Measurements from ENCODE around the gene IL5RA. TPM values are rescaled to one million over a fixed set of nuclear protein-coding genes. Genes with fewer than 3 reads are reported as not detected.

The IL5RA gene
- total and polyA plus RNA-seq, 2 experiments from 2014 or later = 1.5 TPM; not detected in 1

- 51% methylated on average over 4 of the region's 4 CpGs for WGBS (ENCODE audit: low lambda C conversion rate, missing lambda C conversion rate)
- H3K36me3 ChIP-seq (replicated peaks; ENCODE audit: insufficient read depth, low read depth) = no peaks in the 10 kb centered on the region
- H3K4me3 ChIP-seq = no peak overlapping the region
- H3K4me2 ChIP-seq = no peak overlapping the region
- H3K4me1 ChIP-seq (ENCODE audit: insufficient read depth) = no peaks in the 10 kb centered on the region
- H3K9me2 ChIP-seq (replicated peaks; ENCODE audit: insufficient read depth) = no peaks in the 10 kb centered on the region
- no peaks in the 10 kb centered on the region for H3K9me3 ChIP-seq (ENCODE audit: low read depth)
- no peaks in the 10 kb centered on the region for H4K20me1 ChIP-seq (ENCODE audit: insufficient read depth, poor library complexity, severe bottlenecking)
- H3K79me2 ChIP-seq = no peaks in the 10 kb centered on the region
- H2AFZ ChIP-seq = no peak overlapping the region
- DNase-seq (ENCODE audit: low spot score) = no peak
- H3K27me3 ChIP-seq = no peaks in the 10 kb centered on the region
- TF ChIP-seq EZH2phosphoT487 (IDR thresholded peaks at IDR 0.05; ENCODE audit: low read depth, severe bottlenecking, unreplicated experiment) (no peak), EZH2 (IDR thresholded peaks at IDR 0.05; ENCODE audit: borderline replicate concordance) (no peak)
- TF ChIP-seq, protein P1, sequence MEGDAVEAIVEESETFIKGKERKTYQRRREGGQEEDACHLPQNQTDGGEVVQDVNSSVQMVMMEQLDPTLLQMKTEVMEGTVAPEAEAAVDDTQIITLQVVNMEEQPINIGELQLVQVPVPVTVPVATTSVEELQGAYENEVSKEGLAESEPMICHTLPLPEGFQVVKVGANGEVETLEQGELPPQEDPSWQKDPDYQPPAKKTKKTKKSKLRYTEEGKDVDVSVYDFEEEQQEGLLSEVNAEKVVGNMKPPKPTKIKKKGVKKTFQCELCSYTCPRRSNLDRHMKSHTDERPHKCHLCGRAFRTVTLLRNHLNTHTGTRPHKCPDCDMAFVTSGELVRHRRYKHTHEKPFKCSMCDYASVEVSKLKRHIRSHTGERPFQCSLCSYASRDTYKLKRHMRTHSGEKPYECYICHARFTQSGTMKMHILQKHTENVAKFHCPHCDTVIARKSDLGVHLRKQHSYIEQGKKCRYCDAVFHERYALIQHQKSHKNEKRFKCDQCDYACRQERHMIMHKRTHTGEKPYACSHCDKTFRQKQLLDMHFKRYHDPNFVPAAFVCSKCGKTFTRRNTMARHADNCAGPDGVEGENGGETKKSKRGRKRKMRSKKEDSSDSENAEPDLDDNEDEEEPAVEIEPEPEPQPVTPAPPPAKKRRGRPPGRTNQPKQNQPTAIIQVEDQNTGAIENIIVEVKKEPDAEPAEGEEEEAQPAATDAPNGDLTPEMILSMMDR (IDR thresholded peaks at IDR 0.05; ENCODE audit: poor library complexity) = no peak
- no peak overlapping the region for H3K27ac ChIP-seq
Observed at GRCh38 chr3:3064297-3064696, 45.9 kb downstream of the IL5RA start.

GRCh38 chr3:3059645-3060044, 50.5 kb downstream of the IL5RA start:
- no peaks in the 10 kb centered on the region for H3K79me2 ChIP-seq
- no peak overlapping the region for H3K4me2 ChIP-seq
- H3K27me3 ChIP-seq = no peaks in the 10 kb centered on the region
- no peaks in the 10 kb centered on the region for H3K9me2 ChIP-seq (replicated peaks; ENCODE audit: insufficient read depth)
- no peak for TF ChIP-seq EZH2phosphoT487 (IDR thresholded peaks at IDR 0.05; ENCODE audit: low read depth, severe bottlenecking, unreplicated experiment)
- TF ChIP-seq, protein P1 (IDR thresholded peaks at IDR 0.05; ENCODE audit: poor library complexity) = no peak
- TF ChIP-seq EZH2 (IDR thresholded peaks at IDR 0.05; ENCODE audit: borderline replicate concordance) = no peak
- no peak overlapping the region for H3K27ac ChIP-seq
- WGBS (ENCODE audit: low lambda C conversion rate, missing lambda C conversion rate) = 78% methylated on average over 1 of the region's 1 CpG
- no peaks in the 10 kb centered on the region for H3K9me3 ChIP-seq (ENCODE audit: low read depth)
- H2AFZ ChIP-seq = no peak overlapping the region
- no peak for DNase-seq (ENCODE audit: low spot score)
- H3K4me1 ChIP-seq (ENCODE audit: insufficient read depth) = no peaks in the 10 kb centered on the region
- H3K36me3 ChIP-seq (replicated peaks; ENCODE audit: insufficient read depth, low read depth) = no peaks in the 10 kb centered on the region
- no peak overlapping the region for H3K4me3 ChIP-seq
- H4K20me1 ChIP-seq (ENCODE audit: insufficient read depth, poor library complexity, severe bottlenecking) = no peaks in the 10 kb centered on the region

DNA sequence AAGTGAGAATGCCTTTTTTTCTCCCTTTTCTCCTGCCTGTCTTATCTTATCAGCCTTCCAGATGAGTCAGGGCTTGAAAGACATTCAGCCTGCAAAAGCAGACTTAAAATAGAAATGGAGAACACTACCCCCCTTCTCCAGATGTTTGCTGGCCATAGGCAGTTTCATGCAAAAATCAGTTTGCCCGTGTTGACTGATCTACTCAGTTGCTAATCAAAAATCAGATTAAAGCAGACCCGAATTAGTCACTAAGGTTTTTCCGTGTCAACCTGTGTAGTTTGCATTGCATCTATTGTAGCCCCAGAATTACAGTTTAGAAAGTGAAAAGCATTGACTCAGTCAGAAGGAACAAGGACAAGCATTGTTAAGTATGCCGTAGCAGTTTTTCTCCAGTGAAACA, 56.2 kb downstream of the IL5RA start:
- H3K79me2 ChIP-seq = no peaks in the 10 kb centered on the region
- TF ChIP-seq, protein P1 (IDR thresholded peaks at IDR 0.05; ENCODE audit: poor library complexity) = no peak
- TF ChIP-seq EZH2 (IDR thresholded peaks at IDR 0.05; ENCODE audit: borderline replicate concordance) (no peak), EZH2phosphoT487 (IDR thresholded peaks at IDR 0.05; ENCODE audit: low read depth, severe bottlenecking, unreplicated experiment) (no peak)
- no peaks in the 10 kb centered on the region for H3K27me3 ChIP-seq
- no peak overlapping the region for H3K4me3 ChIP-seq
- DNase-seq (ENCODE audit: low spot score) = peak; percentile 42
- no peaks in the 10 kb centered on the region for H3K9me3 ChIP-seq (ENCODE audit: low read depth)
- no peak overlapping the region for H2AFZ ChIP-seq
- no peaks in the 10 kb centered on the region for H4K20me1 ChIP-seq (ENCODE audit: insufficient read depth, poor library complexity, severe bottlenecking)
- peak overlapping the region; percentile 50 for H3K4me2 ChIP-seq
- H3K27ac ChIP-seq = no peak overlapping the region
- 15% methylated on average over 4 of the region's 4 CpGs for WGBS (ENCODE audit: low lambda C conversion rate, missing lambda C conversion rate)
- H3K4me1 ChIP-seq (ENCODE audit: insufficient read depth) = peaks cover 5% of the 10 kb centered on the region
- no peaks in the 10 kb centered on the region for H3K9me2 ChIP-seq (replicated peaks; ENCODE audit: insufficient read depth)
- H3K36me3 ChIP-seq (replicated peaks; ENCODE audit: insufficient read depth, low read depth) = no peaks in the 10 kb centered on the region

All from hepatocyte (in vitro differentiated cells).